Spleen (tissue), 11 donors: ENCODE results near the gene CHKA. TPM values are rescaled to one million over a fixed set of nuclear protein-coding genes. Genes with fewer than 3 reads are reported as not detected.
A peak's percentile ranks its signal among the peaks of the same experiment; 100 is the strongest.

ENCODE experiments used
- DNase-seq: peaks from one replicate; pipeline ENCODE4 v3.0.0-alpha.2; 2020
- H3K27ac ChIP-seq, 8 donors: fragments of 200-600 bp; sonication (generic) in 7 of 8; 1 replicate in 4 of 8; 2 replicates in 4 of 8; pipeline versions ENCODE4 v1.5.0 to v1.8.0; 2016 to 2021; ENCODE audit warnings: inconsistent platforms in 4 of 8, mild to moderate bottlenecking in 4 of 8, moderate library complexity in 1 of 8
- H3K27me3 ChIP-seq, 7 donors: fragments of 200-600 bp; sonication (generic) in 6 of 7; replicated peaks in 1 of 7; 1 replicate in 4 of 7; 2 replicates in 3 of 7; pipeline versions ENCODE4 v1.5.0 to v1.8.0; 2016 to 2021; ENCODE audit warnings: inconsistent platforms in 3 of 7, mild to moderate bottlenecking in 1 of 7
- H3K36me3 ChIP-seq, 6 donors: fragments of 200-600 bp; sonication (generic) in 5 of 6; 1 replicate in 4 of 6; 2 replicates in 2 of 6; pipeline versions ENCODE4 v1.5.0 to v1.8.0; 2016 to 2021; ENCODE audit warnings: inconsistent platforms in 2 of 6
- H3K4me1 ChIP-seq, 6 donors: fragments of 200-600 bp; sonication (generic) in 5 of 6; 1 replicate in 3 of 6; 2 replicates in 3 of 6; pipeline versions ENCODE4 v1.5.0 to v1.8.0; 2016 to 2021; ENCODE audit warnings: inconsistent platforms in 3 of 6
- H3K4me3 ChIP-seq, 8 donors: fragments of 200-600 bp; sonication (generic) in 7 of 8; 1 replicate in 4 of 8; 2 replicates in 4 of 8; pipeline versions ENCODE4 v1.5.0 to v1.8.0; 2016 to 2021; ENCODE audit warnings: inconsistent platforms in 4 of 8, mild to moderate bottlenecking in 4 of 8, moderate library complexity in 2 of 8
- H3K9me3 ChIP-seq, 8 donors: fragments of 200-600 bp; sonication (generic) in 7 of 8; 1 replicate in 4 of 8; 2 replicates in 4 of 8; pipeline versions ENCODE4 v1.5.0 to v1.8.0; 2016 to 2021; ENCODE audit warnings: inconsistent platforms in 4 of 8
- CTCF ChIP-seq, 11 experiments: fragments of 200-600 bp in 7 of 11; fragments of 450-650 bp in 4 of 11; sonication (generic) in 4 of 11; IDR thresholded peaks in 8 of 11; conservative IDR thresholded peaks in 3 of 11; 1 replicate in 7 of 11; 2 replicates in 4 of 11; pipeline versions ENCODE4 v1.4.0 to v1.8.0; 2016 to 2021; ENCODE audit warnings: antibody characterized with exemption in 11 of 11, inconsistent platforms in 4 of 11, mild to moderate bottlenecking in 1 of 11
- POLR2A ChIP-seq, 3 donors: fragments of 450-650 bp; IDR thresholded peaks; one replicate each; pipeline ENCODE4 v1.5.1; 2017; ENCODE audit warnings: antibody characterized with exemption in 3 of 3, mild to moderate bottlenecking in 1 of 3
- POLR2AphosphoS5 ChIP-seq, 3 donors: sonication (generic); formaldehyde crosslinking; IDR thresholded peaks; one replicate each; pipeline ENCODE4 v1.5.1; 2017; ENCODE audit warnings: antibody characterized with exemption in 3 of 3
- WGBS, 5 donors: extraction: QIAGEN DNeasy Blood & Tissue Kit in 3 of 5; methylation state at CpG; one replicate each; pipeline versions ENCODE4 v1.1.5 to v1.1.7; 2013 to 2018; 5-methylcytosine and 5-hydroxymethylcytosine counted together
- intact Hi-C: fragments of 100-400 bp; cut with DNase I; formaldehyde crosslinking; loops from one replicate; pipeline ENCODE4 v1.15.0; 2023; ENCODE audit warnings: low total_unique reads
- polyA plus RNA-seq, 3 donors: library from polyadenylated mRNA; stranded (reverse); fragments of 200-250 nt; gene quantifications; one replicate each; pipeline ENCODE4 v1.2.1, GENCODE V29; 2013
- total RNA-seq, 7 donors: library from RNA; depleted of rRNA in 3 of 7; stranded (reverse); fragments of >200 nt in 3 of 7; fragmentation: NEBNext Ultra II Directional in 4 of 7; extraction: Animal tissue kit (Norgen Biotek cat#: 25700) in 4 of 7; gene quantifications; one replicate each; pipeline versions ENCODE4 v1.1.0 to v1.2.1, GENCODE V29; 2016 to 2021
- donor health status: healthy with polysubstance abuse.
- donor health status: DM: no; HTN: no; CAD: no; lungs with moderate emphysema.
- donor health status: DM: no; HTN: no; CAD: no.
- donor health status: Bipolar disorder and iron deficiency.
- donor health status: healthy.
- donor health status: DM: no; HTN: no; CAD: no.
- donor health status: DM: yes; HTN: yes; CAD: no.

The CHKA gene
- total and polyA plus RNA-seq, 10 donors: 19.7 to 76.1 (median 33.4) TPM

- H3K4me1 ChIP-seq: peaks cover 0 to 34% (median 19%) of the 10 kb centered on the region in 6 donors
- intact Hi-C loops: no loop called here
- H3K4me3 ChIP-seq: no peak overlapping the region
- TF ChIP-seq POLR2A (IDR thresholded peaks at IDR 0.05): no peak
- TF ChIP-seq CTCF (IDR thresholded peaks at IDR 0.05 in 8 of 11, conservative IDR thresholded peaks at IDR 0.05 in 3 of 11): no peak
- TF ChIP-seq POLR2AphosphoS5 (IDR thresholded peaks at IDR 0.05): no peak
- DNase-seq: no peak
- 92 to 98% (median 98%) methylated on average over 2 of the region's 2 CpGs for WGBS, 5 donors
- H3K27ac ChIP-seq: no peak overlapping the region
- no peaks in the 10 kb centered on the region for H3K9me3 ChIP-seq
- H3K36me3 ChIP-seq: peaks cover 0 to 3% (median 0%) of the 10 kb centered on the region in 6 donors
- no peaks in the 10 kb centered on the region for H3K27me3 ChIP-seq
Observed at GRCh38 chr11:68092411-68092810, 28.8 kb downstream of the CHKA start.

GRCh38 chr11:68090706-68091105 lies 30.5 kb downstream of the CHKA start:
- no peaks in the 10 kb centered on the region for H3K9me3 ChIP-seq
- intact Hi-C loops: no loop called here
- TF ChIP-seq CTCF (IDR thresholded peaks at IDR 0.05 in 8 of 11, conservative IDR thresholded peaks at IDR 0.05 in 3 of 11) (no peak), POLR2AphosphoS5 (IDR thresholded peaks at IDR 0.05) (peak in 1 of 3 donors; percentile 70)
- peak overlapping the region in 1 of 8 donors; percentile 35 for H3K4me3 ChIP-seq
- H3K27ac ChIP-seq: peak overlapping the region; percentile 49 to 85 (median 78)
- peaks cover 0 to 34% (median 19%) of the 10 kb centered on the region in 6 donors for H3K4me1 ChIP-seq
- H3K36me3 ChIP-seq: no peaks in the 10 kb centered on the region
- no peaks in the 10 kb centered on the region for H3K27me3 ChIP-seq
- WGBS, 5 donors: 12 to 28% (median 24%) methylated on average over 6 of the region's 6 CpGs
- no peak for DNase-seq

GRCh38 chr11:68090287-68090686 lies 30.9 kb downstream of the CHKA start:
- no peak for DNase-seq
- H3K9me3 ChIP-seq: no peaks in the 10 kb centered on the region
- H3K4me1 ChIP-seq: peaks cover 0 to 34% (median 19%) of the 10 kb centered on the region in 6 donors
- peak overlapping the region in 1 of 8 donors; percentile 35 for H3K4me3 ChIP-seq
- WGBS, 5 donors: 39 to 57% (median 43%) methylated on average over 1 of the region's 1 CpG
- no peaks in the 10 kb centered on the region for H3K36me3 ChIP-seq
- H3K27me3 ChIP-seq: no peaks in the 10 kb centered on the region
- peak overlapping the region; percentile 49 to 85 (median 78) for H3K27ac ChIP-seq
- no peak for TF ChIP-seq POLR2A (IDR thresholded peaks at IDR 0.05)
- no peak for TF ChIP-seq CTCF (IDR thresholded peaks at IDR 0.05 in 8 of 11, conservative IDR thresholded peaks at IDR 0.05 in 3 of 11)
- TF ChIP-seq POLR2AphosphoS5 (IDR thresholded peaks at IDR 0.05): no peak
- intact Hi-C loops: no loop called here

- Histone ChIP-seq H3K9me3 (no peaks in the 10 kb centered on the region), H3K4me3 (no peak overlapping the region), H3K36me3 (no peaks in the 10 kb centered on the region), H3K27ac (peak overlapping the region in 5 of 8 donors; percentile 77 to 85 (median 80)), H3K4me1 (peaks cover 0 to 34% (median 19%) of the 10 kb centered on the region in 6 donors), H3K27me3 (no peaks in the 10 kb centered on the region)
- 91 to 97% (median 94%) methylated on average over 8 of the region's 8 CpGs for WGBS, 5 donors
- DNase-seq: no peak
- no peak for TF ChIP-seq POLR2AphosphoS5 (IDR thresholded peaks at IDR 0.05)
- TF ChIP-seq CTCF (IDR thresholded peaks at IDR 0.05 in 8 of 11, conservative IDR thresholded peaks at IDR 0.05 in 3 of 11): no peak
- no peak for TF ChIP-seq POLR2A (IDR thresholded peaks at IDR 0.05)
- intact Hi-C loops: no loop called here
Observed at GRCh38 chr11:68089679-68090078, 31.5 kb downstream of the CHKA start.
